ENCODE results near the gene SMYD4.
"Not testable (repeated sequence)": the region's sequence is repeated elsewhere in the genome, so short reads cannot be mapped to it uniquely, and the experiment has no call there.

SMYD4 gene

DNA sequence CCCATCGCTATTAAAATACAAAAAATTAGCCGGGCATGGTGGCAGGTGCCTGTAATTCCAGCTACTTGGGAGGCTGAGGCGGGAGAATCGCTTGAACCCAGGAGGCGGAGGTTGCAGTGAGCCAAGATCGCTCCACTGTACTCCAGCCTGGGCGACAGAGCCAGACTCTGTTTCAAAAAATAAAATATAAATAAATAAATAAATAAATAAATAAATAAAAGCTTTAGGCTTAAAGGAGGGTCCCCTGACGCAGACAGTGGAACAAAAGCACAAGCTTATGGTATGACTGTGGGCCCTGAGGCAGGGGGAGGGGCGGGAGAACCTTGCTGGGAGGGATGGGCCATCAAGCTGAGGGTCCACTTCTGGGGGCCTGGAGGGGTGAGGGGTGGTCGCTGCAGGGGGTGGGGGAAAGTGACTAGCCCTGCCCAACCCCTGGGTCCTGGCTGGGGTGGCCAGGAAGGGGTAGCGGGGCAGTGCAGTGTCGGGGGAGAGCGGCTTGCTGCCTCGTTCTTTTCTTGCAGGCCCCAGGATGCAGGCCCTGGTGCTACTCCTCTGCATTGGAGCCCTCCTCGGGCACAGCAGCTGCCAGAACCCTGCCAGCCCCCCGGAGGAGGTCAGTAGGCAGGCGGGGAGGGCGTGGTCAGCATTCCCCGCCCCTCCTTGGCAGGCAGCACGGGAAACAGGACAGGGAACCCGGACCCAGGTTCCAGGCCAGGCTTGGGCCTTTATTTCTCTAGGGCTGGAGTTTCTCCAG lies 63.1 kb downstream of the SMYD4 start:
- no peak for TF ChIP-seq CTCF (IDR thresholded peaks at IDR 0.05; ENCODE audit: low read length, missing control alignments)
- no peak overlapping the region for H3K4me3 ChIP-seq (replicated peaks; ENCODE audit: low read depth, low read length)

DNA sequence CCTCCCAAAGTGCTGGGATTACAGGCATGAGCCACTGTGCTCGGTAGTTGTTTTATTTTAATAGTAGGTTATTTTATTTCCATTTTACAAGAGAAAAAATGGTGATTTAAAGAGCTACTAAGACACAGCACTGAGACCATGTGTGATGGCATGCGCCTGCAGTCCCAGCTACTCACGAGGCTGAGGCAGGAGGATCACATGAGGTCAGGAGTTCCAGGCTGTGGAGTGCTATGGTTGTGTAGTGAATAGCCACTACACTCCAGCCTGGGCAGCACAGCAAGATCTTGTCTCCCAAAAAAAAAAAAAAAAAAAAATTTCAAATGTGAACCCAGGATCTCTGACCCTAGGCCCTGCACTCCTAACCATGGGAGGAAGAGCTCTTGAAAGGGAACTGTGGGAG lies 64.1 kb downstream of the SMYD4 start:
- TF ChIP-seq CTCF (IDR thresholded peaks at IDR 0.05; ENCODE audit: low read length, missing control alignments) = no peak
- no peak for DNase-seq (ENCODE audit: low read depth)
- no peak overlapping the region for H3K4me3 ChIP-seq (replicated peaks; ENCODE audit: low read depth, low read length)

More for the DNA sequence above, 63.1 kb downstream of the SMYD4 start:
- DNase-seq (ENCODE audit: low read depth) = no peak

DNA sequence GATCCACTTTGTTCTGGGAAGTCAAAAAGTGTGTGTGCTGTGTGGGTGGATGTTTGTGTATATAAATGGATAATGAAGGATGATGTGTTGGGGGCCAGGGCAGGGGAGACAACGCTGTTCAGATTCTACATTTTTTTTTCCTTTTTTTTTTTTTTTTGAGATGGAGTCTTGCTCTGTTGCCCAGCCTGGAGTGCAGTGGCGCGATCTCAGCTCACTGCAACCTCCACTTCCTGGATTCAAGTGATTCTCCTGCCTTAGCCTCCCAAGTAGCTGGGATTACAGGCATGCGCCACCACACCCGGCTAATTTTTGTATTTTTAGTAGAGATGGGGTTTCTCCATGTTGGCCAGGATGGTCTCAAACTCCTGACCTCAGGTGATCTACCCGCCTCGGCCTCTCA lies 65.0 kb downstream of the SMYD4 start:
- not testable (repeated sequence) for H3K4me3 ChIP-seq (replicated peaks; ENCODE audit: low read depth, low read length)

GRCh38 chr17:1764284-1764683 lies 65.4 kb downstream of the SMYD4 start:
- no peak for TF ChIP-seq CTCF (IDR thresholded peaks at IDR 0.05; ENCODE audit: low read length, missing control alignments)
- peak; percentile 96 for DNase-seq (ENCODE audit: low read depth)
- H3K4me3 ChIP-seq (replicated peaks; ENCODE audit: low read depth, low read length) = no peak overlapping the region

More for the DNA sequence above, 65.0 kb downstream of the SMYD4 start:
- DNase-seq (ENCODE audit: low read depth) = not testable (repeated sequence)

- peak; percentile 80 for DNase-seq (ENCODE audit: low read depth)
- TF ChIP-seq CTCF (IDR thresholded peaks at IDR 0.05; ENCODE audit: low read length, missing control alignments) = no peak
- H3K4me3 ChIP-seq (replicated peaks; ENCODE audit: low read depth, low read length) = peak overlapping the region; percentile 67
Observed at GRCh38 chr17:1762901-1763898, 66.5 kb downstream of the SMYD4 start.

DNA sequence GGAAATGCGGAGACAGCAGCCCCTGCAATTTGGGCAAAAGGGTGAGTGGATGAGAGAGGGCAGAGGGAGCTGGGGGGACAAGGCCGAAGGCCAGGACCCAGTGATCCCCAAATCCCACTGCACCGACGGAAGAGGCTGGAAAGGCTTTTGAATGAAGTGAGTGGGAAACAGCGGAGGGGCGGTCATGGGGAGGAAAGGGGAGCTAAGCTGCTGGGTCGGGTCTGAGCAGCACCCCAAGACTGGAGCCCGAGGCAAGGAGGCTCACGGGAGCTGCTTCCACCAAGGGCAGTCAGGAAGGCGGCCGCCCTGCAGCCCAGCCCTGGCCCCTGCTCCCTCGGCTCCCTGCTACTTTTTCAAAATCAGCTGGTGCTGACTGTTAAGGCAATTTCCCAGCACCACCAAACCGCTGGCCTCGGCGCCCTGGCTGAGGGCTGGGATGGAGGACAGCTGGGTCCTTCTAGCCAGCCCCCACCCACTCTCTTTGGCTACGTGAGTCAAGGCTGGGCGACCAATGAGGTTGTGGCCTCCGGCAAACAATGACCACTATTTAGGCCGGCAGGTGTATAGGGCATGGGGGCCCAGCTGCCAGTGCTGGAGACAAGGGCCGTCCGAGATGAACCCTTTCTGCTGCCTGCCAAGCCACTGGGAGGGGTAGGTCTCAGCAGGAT lies 67.3 kb downstream of the SMYD4 start:
- TF ChIP-seq CTCF (IDR thresholded peaks at IDR 0.05; ENCODE audit: low read length, missing control alignments) = no peak
- peak; percentile 54 for DNase-seq (ENCODE audit: low read depth)
- H3K4me3 ChIP-seq (replicated peaks; ENCODE audit: low read depth, low read length) = peak overlapping the region; percentile 67

GRCh38 chr17:1759529-1759928 lies 70.2 kb downstream of the SMYD4 start:
- H3K4me3 ChIP-seq (replicated peaks; ENCODE audit: low read depth, low read length) = no peak overlapping the region
- no peak for DNase-seq (ENCODE audit: low read depth)
- no peak for TF ChIP-seq CTCF (IDR thresholded peaks at IDR 0.05; ENCODE audit: low read length, missing control alignments)

All from fibroblast of pulmonary artery (primary cell).